PFSK-1 (cell line): ENCODE results near the gene MYT1.

Experiments
- FOXP2 ChIP-seq: optimal IDR thresholded peaks from 2 replicates; pipeline ENCODE3; 2011; ENCODE audit warnings: borderline replicate concordance, control low read depth, inconsistent platforms; ENCODE audit not compliant: insufficient read depth; ENCODE audit errors: extremely low read length, extremely low read depth
- SIN3A ChIP-seq: IDR thresholded peaks from 2 replicates; pipeline ENCODE4 v1.6.1; 2012; ENCODE audit warnings: mild to moderate bottlenecking, low read length, moderate library complexity, borderline replicate concordance; ENCODE audit not compliant: insufficient read depth
- TAF1 ChIP-seq: IDR thresholded peaks from 2 replicates; pipeline ENCODE4 v1.6.1; 2012; ENCODE audit warnings: low read length, control low read depth, borderline replicate concordance; ENCODE audit not compliant: insufficient read depth

DNA sequence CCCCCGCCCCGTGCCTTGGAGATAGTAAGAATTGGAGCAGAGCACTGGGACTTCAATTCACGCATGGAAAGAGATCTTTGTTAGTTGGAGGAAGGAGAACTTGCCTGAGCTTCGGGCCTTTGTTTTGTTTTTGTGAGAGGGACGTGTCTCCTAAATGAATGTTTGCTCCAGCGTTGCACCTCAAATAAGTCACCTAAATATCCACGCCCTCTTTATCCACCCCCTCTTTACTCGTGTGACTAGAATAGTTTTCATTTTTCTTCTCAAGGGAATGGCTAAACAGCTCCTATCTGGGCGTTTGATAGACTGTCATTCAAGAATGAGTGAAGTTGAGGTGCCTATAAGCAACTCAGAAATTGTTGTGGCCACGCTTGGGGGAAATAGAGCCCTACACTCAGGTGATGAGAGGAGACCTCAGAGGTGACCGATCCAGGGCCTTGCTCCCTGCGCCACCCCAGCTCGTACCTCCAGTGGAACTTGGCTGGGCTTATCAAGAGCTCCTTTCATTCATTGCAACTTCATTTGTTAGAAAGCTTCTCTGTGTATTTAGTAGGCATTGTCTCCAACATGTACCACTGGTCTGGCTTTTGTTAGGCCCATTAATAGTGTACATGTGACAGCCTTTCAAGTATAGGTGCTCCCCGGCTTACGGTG is 92.2 kb downstream of the MYT1 start:
- no peak for TF ChIP-seq SIN3A
- no peak for TF ChIP-seq TAF1
- TF ChIP-seq FOXP2: no peak
